GM18870 (cell line): ENCODE measurements around the gene ERICH6.
"Not testable (repeated sequence)": the region's sequence is repeated elsewhere in the genome, so short reads cannot be mapped to it uniquely, and the experiment has no call there.

Source experiments
- ATAC-seq: cut with Tn5 transposase; IDR thresholded peaks from one replicate; pipeline ENCODE4 v1.9.1; 2021; ENCODE audit warnings: moderate library complexity; ENCODE audit not compliant: unreplicated experiment

The ERICH6 gene

DNA sequence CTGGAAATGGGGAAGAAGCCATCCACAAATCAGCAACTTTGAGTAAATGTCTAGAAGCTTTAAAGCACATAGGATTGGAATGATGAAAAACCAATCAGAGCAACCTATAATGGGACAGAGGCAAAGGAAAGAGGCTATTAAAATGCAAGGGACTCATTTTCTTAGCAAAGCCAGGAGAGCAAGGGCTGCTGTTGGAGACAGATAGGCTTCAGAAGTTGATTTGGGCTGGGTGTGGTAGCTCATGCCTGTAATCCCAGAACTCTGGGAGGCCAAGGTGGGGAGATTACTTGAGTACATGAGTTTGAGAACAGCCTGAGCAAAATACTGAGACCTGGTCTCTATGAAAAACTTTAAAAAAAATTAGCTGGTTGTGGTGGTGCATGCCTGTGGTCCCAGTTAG is 16.1 kb downstream of the ERICH6 start:
- no peak for ATAC-seq

DNA sequence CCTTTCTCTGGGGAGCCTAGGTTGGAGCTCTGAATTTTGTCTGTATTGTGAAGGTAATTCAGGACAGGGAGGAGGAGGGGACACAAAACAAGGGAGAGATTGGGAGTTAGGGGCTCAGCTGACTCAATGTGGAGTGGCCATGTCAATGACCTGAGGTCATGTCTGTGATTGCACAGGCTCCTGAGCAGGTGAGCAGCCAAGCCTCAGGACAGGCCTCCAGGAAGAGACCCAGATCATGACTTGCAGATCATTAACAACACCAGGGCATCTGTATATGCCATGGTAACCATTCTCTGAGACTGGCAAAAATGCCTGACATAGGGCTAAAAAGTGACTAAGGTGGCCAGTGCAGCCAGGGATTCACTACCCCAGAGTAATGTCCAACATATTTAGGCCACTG is 20.9 kb downstream of the ERICH6 start:
- no peak for ATAC-seq

DNA sequence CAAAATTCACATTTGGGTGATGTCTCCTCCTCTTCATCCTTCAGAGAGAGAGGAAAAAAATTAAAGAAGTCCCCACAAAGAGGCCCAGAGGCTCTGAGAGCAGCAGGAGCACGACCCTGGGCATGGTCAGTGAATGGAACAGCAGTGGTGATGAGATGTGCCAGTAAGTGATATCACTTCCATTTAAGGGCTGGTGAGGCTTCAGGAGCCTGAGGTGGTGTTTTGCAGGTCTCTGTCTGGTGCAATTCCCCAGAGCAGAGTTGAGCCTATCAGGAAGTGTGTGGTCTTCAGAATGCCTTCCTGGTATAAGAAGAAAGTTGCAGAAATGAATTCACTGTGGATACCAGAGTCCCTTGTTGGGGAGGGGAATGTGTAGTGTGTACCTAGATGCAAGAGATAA is 21.4 kb downstream of the ERICH6 start:
- no peak for ATAC-seq

DNA sequence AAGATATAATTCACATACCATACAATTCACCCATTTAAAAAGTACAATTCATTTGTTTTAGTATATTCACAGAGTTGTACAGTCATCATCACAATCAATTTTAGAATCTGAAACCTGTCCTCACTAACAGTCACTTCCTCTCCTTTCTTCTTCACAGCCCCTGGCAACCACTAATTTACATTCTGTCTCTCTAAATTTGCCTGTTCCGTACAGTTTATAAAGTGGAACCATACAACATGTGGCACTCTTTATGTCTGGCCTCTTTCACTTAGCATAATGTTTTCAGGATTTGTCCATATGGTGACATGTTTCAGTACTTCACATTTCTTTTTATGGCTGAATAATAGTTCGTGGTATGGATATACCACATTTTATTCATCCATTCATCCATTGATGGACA is 22.7 kb downstream of the ERICH6 start:
- ATAC-seq: peak; percentile 98

DNA sequence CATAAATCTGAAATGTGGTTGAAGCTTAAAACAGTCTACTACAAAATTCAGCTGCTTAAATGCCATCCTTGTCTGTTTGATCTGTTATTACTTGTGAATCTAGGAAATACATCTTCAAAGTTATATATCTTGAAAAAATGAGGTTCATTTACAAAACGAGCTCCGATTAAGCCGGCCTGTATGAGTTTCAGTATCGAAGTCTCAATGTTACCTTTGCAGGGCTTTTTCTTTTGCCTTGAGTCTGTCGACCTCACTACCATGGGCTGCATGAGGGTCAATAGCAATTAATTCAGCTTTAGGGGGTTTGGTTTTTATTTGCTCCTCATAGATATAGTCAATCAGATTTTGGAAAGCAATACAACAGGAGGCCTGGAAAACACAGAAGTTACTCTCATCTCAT is 23.2 kb downstream of the ERICH6 start:
- no peak for ATAC-seq

DNA sequence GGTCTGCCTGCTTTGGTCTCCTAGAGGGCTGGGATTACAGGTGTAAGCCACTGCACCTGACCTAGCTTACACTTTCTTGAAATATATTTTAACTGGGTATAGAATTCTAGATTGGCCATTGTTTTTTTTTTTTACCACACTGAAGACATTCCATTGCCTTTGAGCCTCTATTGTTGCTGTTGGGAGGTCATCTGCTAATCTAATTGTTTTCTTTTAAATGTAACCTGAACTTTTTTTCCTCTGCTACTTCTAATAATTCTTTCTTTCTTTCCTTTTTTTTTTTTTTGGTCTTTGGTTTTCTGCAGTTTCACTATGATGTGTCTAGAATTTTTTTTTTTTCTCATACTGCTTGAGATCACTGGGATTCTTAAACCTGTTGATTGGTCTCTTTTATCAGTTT is 28.1 kb downstream of the ERICH6 start:
- ATAC-seq: no peak

DNA sequence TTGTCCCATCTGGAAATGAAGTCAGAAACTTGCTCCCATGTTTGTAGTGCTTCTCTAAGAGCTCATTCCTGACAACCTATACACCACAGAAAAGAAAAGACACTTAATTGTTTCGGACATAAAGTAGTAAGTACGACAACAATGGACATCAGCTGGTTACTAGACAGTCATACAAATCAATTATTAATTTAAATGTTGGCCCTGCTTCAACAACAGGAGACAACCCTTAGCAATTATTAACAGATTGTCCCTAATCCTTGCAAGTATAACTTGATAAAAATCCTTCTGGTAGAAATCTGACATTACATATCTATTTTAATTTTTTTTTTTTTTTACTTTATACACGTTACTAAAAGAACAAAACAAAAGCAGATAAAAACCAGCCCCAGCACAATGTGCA is 29.8 kb downstream of the ERICH6 start:
- ATAC-seq: no peak

DNA sequence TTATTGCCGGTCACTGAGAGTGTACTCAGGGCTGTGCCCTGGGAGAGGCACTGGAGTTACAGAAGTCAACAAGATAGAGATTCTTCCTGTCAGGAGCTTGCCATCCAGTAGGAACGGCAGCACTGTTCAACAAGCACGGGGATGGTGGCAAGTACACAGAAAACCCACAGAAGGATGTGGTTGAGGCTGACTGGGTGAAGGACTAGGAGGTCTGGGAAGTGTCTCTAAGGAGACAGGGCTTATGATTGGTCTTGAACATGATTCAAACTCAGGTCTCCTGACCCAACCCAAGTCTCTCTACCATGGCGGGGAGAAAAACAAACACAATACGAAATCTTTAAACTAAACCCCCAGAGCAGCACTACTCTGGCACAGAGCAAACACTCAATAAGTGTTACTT is 37.6 kb downstream of the ERICH6 start:
- no peak for ATAC-seq

DNA sequence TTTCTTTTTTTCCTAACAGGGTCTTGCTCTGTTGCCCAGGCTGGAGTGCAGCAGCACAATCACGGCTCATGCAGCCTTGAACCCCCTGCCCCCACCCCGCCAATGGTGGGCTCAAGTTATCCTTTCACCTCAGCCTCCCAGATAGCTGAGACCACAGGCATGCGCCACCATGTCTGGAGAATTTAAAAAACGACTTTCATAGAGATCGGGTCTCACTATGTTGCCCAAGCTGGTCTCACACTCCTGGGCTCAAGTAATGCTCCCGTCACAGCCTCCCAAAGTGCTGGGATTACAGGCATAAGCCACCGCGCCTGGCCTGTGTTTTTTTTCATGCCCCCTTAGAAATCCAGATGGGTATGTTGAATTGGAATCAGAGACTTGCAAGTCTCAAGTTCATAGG is 40.3 kb downstream of the ERICH6 start:
- ATAC-seq: no peak

DNA sequence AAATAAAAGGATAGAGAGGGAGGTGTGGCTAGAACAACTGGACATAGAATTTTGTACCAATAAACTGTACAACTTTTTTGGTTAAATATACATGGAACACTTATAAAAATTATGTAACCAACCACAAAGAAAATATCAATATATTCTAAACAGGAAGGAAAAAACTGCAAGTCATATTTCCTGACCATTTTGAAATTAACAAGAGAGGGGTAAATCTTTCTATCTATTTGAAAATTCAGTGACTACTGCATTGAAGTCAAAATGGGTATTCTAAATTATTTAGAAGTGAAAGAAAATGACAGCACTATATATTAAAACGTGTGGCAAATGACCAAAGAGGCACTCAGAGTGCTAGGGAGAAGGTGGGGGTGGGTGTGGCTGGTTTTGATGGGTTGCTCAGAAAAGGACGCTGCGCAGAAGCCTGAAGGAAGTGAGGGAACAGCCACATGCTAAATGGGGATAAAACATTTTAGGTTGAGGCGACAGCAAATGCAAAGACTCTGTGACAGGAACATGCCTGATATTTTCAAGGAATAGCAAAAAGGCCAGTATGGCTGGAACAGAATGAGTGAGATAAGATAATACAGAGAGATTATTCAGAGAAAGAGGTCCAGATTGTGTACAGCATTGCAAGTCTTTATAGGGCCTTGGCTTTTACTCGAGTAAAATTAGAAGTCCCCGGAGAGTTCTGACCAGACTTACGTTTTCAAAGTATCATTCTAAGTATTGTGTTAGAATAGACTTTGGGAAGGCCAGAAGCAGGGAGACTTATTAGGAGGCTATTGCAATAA is 41.1 kb downstream of the ERICH6 start:
- no peak for ATAC-seq

DNA sequence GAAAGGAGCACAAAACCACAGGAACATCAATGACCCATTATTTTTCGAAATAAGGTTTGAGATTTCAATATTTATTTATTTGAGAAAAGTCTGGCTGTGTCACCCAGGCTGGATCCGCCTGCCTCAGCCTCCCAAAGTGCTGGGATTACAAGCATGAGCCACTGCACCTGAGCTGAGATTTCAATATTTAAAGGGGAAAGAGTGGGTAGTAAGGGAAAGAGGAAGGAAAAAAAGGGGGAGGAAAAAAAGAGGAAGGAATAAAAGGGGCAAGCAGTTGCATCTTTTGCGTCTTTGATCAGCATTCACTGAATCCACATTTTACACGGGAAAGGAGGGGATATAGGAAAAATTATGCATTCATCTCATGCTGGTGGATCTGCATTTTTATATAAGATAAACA is 47.4 kb downstream of the ERICH6 start:
- no peak for ATAC-seq

DNA sequence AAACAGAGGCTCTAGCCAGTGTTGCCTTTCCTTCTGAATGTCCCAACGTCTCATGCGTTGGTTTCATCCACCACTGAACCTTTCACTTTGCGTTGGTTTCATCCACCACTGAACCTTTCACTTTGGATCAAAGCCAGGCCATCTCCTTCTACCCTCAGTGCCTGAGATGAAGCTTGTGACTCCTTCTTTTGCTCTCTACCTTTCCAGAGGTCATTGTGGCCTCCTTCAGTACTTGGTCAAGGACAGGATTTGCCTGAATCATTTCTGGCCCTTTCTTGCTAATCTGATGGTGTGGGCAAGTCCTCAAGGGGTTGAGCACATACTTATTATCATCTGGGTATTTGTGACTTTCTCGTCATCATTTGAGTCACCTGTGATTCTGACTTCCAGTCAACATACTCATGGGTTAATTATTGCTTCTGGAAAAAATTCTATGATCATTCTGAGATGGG is 50.6 kb downstream of the ERICH6 start:
- peak; percentile 73 for ATAC-seq

DNA sequence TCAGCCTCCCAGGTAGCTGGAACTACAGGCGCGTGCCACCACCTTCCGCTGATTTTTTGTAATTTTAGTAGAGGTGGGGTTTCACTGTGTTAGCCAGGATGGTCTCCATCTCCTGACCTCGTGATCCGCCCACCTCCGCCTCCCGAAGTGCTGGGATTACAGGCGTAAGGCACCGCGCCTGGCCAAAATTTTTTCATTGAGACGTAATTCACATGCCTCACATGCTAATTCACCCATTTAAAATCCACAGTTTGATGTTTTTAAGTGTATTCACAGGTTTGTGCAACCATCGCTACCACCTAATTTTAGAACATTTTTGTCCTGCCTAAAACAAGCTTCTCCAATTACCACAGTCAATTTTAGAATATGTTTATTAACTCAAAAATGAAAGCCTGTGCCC is 63.5 kb downstream of the ERICH6 start:
- no peak for ATAC-seq

DNA sequence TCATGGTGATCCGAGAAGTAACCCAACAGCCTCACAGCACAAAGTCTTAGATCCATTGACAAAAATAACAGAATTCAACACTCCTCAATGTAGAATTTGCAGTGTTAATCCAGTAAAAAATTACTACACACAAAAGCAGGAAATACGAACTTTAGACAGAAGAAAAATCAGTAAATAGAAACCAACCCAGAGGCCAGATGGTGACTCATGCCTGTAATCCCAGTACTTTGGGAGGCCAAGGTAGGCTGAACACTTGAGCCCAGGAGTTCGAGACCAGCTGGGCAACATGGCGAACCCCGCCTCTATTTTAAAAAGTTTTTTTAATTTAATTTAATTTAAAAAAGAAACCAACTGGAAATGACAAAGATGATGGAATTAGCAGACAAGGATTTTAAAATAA is 64.5 kb downstream of the ERICH6 start:
- no peak for ATAC-seq

DNA sequence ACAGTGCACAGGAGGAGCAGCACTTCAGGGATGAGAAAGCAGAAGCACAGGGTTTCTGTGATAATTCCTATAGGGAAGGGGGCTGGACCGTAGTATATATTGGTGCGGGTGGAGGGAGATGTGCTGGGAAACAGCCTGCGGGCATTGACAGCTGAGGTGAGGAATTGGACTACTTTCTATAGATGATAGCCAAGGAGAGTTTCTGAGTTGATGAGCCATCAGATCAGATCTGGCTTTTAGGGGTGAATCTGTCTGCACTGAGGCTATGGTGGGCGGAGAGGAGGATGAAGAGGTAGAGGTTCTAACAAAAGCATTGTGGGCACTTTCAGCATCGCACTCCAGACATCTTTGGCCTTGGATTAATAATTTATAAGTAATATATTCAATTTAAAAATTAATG is 67.5 kb downstream of the ERICH6 start:
- no peak for ATAC-seq

DNA sequence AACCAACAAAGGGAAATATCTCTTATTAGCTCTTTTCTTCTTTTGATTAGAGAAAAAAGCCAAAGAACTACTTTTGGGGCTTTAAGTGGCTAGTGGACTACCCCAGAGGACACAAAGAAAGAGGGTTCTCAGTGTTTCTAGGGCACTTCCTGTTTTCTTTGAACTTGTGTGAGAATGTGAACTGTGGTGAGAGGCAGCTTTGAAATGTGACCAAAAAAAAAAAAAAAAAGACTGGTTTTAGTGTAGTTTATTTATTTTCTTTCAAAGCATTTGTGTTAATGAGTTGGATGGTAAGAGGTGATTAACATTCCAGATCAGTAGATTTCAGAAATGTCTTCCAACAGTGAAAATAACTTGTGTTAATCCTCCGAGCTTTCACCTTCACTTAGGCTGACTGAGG is 68.2 kb downstream of the ERICH6 start:
- peak; percentile 51 for ATAC-seq

DNA sequence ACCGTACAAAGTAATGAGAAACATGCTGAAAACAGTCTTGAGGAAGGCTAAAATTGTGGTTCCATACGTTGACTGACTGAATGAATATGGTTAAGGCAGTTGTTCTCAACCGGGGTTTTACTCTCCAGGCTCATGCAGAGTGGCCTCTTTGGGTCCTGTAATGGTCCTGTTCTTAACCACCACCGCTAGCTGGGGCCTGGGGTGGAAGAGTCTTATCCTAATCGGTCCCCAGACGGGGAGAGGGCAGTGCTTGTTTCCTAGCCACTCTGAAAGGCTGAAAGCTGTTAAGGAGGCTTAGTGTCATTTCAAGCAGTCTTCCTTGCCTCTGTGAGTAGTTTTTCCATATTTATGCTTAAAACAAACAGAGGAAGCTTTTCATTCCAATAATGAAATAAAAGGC is 68.6 kb downstream of the ERICH6 start:
- ATAC-seq: no peak

DNA sequence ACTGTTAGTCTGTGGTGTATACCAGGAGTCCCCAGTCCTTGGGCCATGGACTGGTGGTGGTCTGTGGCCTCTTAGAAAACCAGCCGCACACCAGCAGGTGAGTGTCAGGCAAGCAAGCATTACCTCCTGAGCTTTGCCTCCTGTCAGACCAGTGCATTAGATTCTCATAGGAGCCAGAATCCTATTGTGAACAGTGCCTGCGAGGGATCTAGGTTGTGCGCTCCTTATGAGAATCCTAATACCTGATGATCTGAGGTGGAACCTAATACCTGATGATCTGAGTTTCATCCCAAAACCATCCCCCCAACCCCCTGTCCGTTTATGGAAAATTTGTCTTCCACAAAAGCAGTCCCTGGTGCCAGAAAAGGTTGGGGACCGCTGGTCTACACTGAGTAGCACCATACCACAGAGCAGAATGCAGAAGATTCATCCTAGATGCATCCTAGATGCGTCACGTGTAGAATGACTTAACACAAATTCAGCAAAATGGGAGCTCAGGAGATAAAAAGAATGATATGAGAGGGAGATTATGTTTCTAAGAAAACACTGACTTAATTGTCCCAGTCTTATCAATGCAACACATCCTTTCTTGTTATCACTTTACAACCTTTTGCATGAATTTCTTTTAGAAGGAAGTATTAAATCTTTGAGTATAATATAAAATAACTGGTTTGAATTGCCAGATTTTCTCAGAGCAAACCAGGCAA is 72.1 kb downstream of the ERICH6 start:
- ATAC-seq: no peak

DNA sequence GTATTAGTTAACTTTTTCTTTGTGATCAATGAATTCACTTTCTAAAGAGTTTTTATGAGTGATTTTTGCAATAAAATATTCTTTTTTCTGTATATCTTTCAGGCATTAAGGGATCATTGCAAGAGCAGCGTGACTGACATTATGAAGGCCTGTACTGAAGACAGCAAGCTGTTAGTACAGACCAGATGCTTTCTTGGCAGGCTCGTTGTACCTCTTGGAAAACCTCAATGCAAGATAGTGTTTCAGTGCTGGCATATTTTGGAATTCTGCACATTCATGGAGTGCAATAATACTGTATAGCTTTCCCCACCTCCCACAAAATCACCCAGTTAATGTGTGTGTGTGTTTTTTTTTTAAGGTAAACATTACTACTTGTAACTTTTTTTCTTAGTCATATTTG is 76.2 kb downstream of the ERICH6 start:
- no peak for ATAC-seq

DNA sequence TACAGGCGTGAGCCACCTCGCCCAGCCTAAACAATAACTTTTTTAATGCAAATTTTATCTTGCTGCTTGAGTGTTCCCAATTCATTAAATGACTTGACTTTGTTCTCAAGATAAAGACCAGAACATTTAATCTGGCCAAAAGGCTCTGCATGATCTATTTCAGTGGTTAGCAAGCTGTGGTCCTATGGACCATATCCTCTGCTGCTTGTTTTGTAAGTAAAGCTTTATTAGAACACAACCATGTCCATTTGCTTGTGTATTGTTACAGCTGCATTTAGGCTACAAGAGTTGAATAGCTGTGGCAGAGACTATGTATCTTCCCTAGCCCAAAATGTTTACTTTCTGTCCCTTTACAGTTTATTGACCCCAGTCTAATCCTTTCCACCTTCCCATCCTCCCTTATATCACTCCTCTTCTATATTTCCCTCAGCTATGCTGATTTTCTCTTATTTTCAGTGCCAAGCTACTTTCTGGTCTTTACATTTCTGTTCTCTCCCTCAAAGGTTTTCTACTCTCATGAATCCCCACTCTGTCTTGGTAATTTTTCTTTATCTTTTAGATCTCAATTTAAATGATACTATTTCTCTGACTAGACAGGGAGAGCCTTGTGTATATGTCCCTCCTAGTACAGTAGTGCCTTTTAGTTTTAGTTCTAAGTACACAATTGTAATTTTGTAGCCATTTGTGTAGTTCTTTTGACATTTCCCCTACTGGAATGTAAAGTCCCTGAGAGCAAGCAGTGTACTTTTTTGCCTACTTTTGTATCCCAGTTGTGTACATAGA is 77.4 kb downstream of the ERICH6 start:
- no peak for ATAC-seq

DNA sequence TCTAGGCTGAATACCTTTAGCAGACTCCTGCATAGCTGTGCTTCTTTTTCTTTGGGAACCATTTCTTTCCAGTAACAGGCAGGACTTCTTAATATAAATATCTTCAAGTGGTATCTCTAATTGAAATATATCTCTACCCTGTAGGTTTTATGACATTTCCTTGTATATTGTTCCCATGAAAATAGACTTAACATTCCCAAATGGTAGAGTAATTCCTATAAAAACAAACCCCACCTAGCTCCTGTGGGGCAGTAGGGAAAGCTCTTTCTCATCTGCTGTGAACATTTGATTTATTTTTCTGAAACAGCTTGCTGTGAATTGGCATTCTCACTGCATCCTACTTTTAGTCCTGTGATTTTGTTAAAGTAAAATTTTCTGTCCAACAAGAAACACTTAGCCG is 79.8 kb downstream of the ERICH6 start:
- no peak for ATAC-seq

DNA sequence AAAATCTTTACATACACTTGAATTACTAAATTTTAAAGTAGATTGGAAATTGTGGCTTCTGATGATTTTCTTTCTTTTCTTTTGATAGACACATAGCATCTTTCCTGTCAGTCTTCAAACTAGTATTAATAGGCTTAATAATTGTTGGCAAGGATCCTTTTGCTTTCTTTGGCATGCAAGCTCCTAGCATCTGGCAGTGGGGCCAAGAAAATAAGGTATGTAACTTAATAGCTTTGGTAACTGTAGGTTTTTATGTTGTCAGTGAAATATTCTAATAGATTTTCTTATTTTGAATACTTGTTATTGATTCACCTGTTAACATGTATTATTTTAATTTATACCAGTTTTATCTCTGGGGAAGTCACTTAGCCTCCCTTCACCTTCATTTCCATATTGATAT is 80.8 kb downstream of the ERICH6 start:
- ATAC-seq: not testable (repeated sequence)
